Vagina (tissue), 2 donors: ENCODE measurements around the gene SPEF1.

Experiments used
- CTCF ChIP-seq, 3 experiments: fragments of 450-650 bp in 2 of 3; fragments of 200-600 bp in 1 of 3; sonication (generic) in 1 of 3; IDR thresholded peaks; one replicate each; pipeline ENCODE4 v1.5.1; 2017 to 2019; ENCODE audit warnings: antibody characterized with exemption in 3 of 3, mild to moderate bottlenecking in 2 of 3, moderate library complexity in 2 of 3
- POLR2A ChIP-seq, 2 donors: fragments of 450-650 bp; IDR thresholded peaks; one replicate each; pipeline ENCODE4 v1.6.1; 2017; ENCODE audit warnings: antibody characterized with exemption in 2 of 2, mild to moderate bottlenecking in 2 of 2, moderate library complexity in 2 of 2

DNA sequence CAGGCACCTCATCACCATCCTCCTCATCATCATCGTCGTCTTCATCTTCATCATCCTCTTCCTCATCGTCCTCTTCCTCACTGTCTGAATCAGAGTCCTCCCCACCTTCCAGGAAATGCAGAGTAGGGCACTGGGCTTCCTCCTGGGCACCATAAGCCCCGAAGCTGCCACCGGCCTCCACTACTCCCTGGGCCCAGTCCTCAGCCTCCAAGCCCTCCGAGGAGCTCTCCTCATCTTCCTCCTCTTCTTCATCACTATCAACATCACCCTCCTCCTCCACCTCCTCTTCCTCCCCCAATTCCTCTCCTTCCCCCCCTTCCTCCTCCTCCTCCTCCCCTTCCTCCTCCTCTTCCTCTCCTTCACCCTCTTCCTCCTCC lies 3.6 kb upstream of the SPEF1 start:
- TF ChIP-seq CTCF (IDR thresholded peaks at IDR 0.05) (no peak), POLR2A (IDR thresholded peaks at IDR 0.05) (no peak)
